Measurements from ENCODE around the gene AIP. TPM values are rescaled to one million over a fixed set of nuclear protein-coding genes. Genes with fewer than 3 reads are reported as not detected.
A peak's percentile ranks its signal among the peaks of the same experiment; 100 is the strongest.

The AIP gene
- total RNA-seq, 1 experiment from 2014 or later: 87.8 TPM

DNA sequence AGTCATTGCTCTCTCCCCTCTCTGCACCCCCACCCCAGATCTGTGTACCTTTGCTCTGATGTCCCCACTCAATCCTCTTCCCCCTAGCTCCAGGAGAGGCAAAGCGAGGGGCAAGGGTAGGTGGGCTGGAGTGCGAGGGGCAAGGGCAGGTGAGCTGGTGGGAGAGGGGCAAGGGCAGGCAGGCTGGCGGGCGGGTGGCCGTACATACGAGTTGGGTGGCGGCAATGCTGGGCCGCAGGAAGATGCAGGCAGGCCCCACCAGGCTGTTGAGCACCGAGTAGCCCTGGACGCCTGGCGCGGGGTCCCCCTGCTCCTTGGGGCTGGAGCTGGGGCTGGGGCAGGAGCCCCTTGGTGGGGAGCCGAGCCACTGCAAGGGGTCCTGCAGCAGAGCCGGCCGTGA, 39.5 kb downstream of the AIP start:
- in situ Hi-C loops (cut with HindIII; ENCODE audit: low pct_unique_long_range_greater_than_20kb, low sequenced_read_pairs) (no loop called here), intact Hi-C loops (cut with micrococcal nuclease; ENCODE audit: unreplicated experiment) (no loop called here)
- DNase-seq (ENCODE audit: low read depth, low spot score): no peak
- CTCF ChIA-PET: no interaction called here
- BruUV-seq (replicated peaks): no TSS peak
- Histone ChIP-seq H3K4me3 (ENCODE audit: low read depth in 2 of 2, low read length in 2 of 2) (no peak overlapping the region), H3K27ac (ENCODE audit: low read length) (no peak overlapping the region), H3K4me1 (ENCODE audit: control insufficient read depth, insufficient read depth, low read length) (peaks cover 3% of the 10 kb centered on the region; the same call in 1 of the 2 replicates), H3K9me3 (ENCODE audit: control insufficient read depth, insufficient read depth, low read depth, low read length) (no peaks in the 10 kb centered on the region), H3K36me3 (ENCODE audit: control insufficient read depth, insufficient read depth, low read length) (no peaks in the 10 kb centered on the region), H3K27me3 (ENCODE audit: control insufficient read depth, insufficient read depth, low read length) (no peaks in the 10 kb centered on the region)
- ATAC-seq: no peak
- POLR2A ChIA-PET: no interaction called here
- TF ChIP-seq, protein P1, sequence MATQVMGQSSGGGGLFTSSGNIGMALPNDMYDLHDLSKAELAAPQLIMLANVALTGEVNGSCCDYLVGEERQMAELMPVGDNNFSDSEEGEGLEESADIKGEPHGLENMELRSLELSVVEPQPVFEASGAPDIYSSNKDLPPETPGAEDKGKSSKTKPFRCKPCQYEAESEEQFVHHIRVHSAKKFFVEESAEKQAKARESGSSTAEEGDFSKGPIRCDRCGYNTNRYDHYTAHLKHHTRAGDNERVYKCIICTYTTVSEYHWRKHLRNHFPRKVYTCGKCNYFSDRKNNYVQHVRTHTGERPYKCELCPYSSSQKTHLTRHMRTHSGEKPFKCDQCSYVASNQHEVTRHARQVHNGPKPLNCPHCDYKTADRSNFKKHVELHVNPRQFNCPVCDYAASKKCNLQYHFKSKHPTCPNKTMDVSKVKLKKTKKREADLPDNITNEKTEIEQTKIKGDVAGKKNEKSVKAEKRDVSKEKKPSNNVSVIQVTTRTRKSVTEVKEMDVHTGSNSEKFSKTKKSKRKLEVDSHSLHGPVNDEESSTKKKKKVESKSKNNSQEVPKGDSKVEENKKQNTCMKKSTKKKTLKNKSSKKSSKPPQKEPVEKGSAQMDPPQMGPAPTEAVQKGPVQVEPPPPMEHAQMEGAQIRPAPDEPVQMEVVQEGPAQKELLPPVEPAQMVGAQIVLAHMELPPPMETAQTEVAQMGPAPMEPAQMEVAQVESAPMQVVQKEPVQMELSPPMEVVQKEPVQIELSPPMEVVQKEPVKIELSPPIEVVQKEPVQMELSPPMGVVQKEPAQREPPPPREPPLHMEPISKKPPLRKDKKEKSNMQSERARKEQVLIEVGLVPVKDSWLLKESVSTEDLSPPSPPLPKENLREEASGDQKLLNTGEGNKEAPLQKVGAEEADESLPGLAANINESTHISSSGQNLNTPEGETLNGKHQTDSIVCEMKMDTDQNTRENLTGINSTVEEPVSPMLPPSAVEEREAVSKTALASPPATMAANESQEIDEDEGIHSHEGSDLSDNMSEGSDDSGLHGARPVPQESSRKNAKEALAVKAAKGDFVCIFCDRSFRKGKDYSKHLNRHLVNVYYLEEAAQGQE (IDR thresholded peaks at IDR 0.05; ENCODE audit: insufficient read depth in 1 of 2, low read depth in 2 of 2, low read length in 1 of 2): no peak
- no peak for TF ChIP-seq TCF7L2 (IDR thresholded peaks at IDR 0.05; ENCODE audit: low read depth, low read length)
- TF ChIP-seq, protein P2, sequence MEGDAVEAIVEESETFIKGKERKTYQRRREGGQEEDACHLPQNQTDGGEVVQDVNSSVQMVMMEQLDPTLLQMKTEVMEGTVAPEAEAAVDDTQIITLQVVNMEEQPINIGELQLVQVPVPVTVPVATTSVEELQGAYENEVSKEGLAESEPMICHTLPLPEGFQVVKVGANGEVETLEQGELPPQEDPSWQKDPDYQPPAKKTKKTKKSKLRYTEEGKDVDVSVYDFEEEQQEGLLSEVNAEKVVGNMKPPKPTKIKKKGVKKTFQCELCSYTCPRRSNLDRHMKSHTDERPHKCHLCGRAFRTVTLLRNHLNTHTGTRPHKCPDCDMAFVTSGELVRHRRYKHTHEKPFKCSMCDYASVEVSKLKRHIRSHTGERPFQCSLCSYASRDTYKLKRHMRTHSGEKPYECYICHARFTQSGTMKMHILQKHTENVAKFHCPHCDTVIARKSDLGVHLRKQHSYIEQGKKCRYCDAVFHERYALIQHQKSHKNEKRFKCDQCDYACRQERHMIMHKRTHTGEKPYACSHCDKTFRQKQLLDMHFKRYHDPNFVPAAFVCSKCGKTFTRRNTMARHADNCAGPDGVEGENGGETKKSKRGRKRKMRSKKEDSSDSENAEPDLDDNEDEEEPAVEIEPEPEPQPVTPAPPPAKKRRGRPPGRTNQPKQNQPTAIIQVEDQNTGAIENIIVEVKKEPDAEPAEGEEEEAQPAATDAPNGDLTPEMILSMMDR (IDR thresholded peaks at IDR 0.05): no peak
- TF ChIP-seq SIN3A (IDR thresholded peaks at IDR 0.05; ENCODE audit: borderline replicate concordance, insufficient read depth, low read depth, low read length): no peak
- TF ChIP-seq POLR2AphosphoS5 (IDR thresholded peaks at IDR 0.05; ENCODE audit: low read depth, low read length): no peak

DNA sequence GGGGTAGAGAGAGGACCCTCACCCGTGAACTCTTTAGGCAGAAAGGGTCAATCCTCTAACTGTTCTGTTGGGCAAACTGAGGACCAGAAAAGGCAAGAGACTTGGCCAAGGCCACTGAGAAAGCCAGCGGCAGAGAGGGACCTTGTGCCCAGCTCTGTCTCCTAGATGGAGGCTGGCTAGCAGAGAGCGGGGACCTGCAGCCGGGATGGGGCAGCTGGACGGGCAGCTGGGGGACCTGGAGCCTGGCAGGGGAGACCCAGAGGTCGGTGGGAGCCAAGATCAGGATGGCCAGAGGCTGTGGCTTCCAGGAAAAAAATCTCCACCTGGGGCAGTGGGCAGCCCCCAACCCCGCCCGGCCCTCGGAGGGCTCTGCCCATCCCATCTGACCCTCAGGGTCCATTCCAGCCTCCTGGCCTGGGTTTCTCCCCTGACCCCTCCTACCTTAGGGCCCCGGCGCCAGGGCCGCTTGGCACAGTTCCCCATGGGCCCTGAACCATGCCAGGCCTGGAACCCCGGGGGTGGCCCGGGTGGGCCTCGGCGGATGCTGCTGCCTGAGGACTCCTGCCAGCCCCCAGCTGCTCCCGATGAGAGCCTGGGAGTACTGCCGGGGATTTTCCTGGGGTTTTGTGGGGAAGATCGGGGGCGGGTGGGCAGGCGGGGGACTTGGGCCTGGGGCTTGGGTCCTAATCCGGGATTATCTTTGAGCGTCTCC, 40.2 kb downstream of the AIP start, which contains the start of gene CABP2:
Gene CABP2 (minus strand): TSS at position 603 of the 712 bp plus-strand sequence. CDS start 120 bp downstream, at position 483.
- TF ChIP-seq, protein P2 (IDR thresholded peaks at IDR 0.05): no peak
- TF ChIP-seq SIN3A (IDR thresholded peaks at IDR 0.05; ENCODE audit: borderline replicate concordance, insufficient read depth, low read depth, low read length) (no peak), TCF7L2 (IDR thresholded peaks at IDR 0.05; ENCODE audit: low read depth, low read length) (no peak), POLR2AphosphoS5 (IDR thresholded peaks at IDR 0.05; ENCODE audit: low read depth, low read length) (no peak)
- TF ChIP-seq, protein P1 (IDR thresholded peaks at IDR 0.05; ENCODE audit: insufficient read depth in 1 of 2, low read depth in 2 of 2, low read length in 1 of 2): no peak
- CTCF ChIA-PET: no interaction called here
- no TSS peak for BruUV-seq (replicated peaks)
- no peak for DNase-seq (ENCODE audit: low read depth, low spot score)
- Histone ChIP-seq H3K27ac (ENCODE audit: low read length) (no peak within 1 kb of the TSS), H3K27me3 (ENCODE audit: control insufficient read depth, insufficient read depth, low read length) (no peaks in the 10 kb centered on the region), H3K36me3 (ENCODE audit: control insufficient read depth, insufficient read depth, low read length) (no peaks in the 10 kb centered on the region), H3K4me3 (ENCODE audit: low read depth in 2 of 2, low read length in 2 of 2) (no peak within 1 kb of the TSS), H3K9me3 (ENCODE audit: control insufficient read depth, insufficient read depth, low read depth, low read length) (no peaks in the 10 kb centered on the region), H3K4me1 (ENCODE audit: control insufficient read depth, insufficient read depth, low read length) (peaks cover 3% of the 10 kb centered on the region; the same call in 1 of the 2 replicates)
- intact Hi-C loops (cut with micrococcal nuclease; ENCODE audit: unreplicated experiment): no loop called here
- POLR2A ChIA-PET: no interaction called here
- in situ Hi-C loops (cut with HindIII; ENCODE audit: low pct_unique_long_range_greater_than_20kb, low sequenced_read_pairs): no loop called here
- 0 out of 2 replicates have a peak, but pooled peaks have one; percentile 40 for ATAC-seq

Data from Panc1 (cell line).